ENCODE data around the gene ARMC5.

The ARMC5 gene

DNA sequence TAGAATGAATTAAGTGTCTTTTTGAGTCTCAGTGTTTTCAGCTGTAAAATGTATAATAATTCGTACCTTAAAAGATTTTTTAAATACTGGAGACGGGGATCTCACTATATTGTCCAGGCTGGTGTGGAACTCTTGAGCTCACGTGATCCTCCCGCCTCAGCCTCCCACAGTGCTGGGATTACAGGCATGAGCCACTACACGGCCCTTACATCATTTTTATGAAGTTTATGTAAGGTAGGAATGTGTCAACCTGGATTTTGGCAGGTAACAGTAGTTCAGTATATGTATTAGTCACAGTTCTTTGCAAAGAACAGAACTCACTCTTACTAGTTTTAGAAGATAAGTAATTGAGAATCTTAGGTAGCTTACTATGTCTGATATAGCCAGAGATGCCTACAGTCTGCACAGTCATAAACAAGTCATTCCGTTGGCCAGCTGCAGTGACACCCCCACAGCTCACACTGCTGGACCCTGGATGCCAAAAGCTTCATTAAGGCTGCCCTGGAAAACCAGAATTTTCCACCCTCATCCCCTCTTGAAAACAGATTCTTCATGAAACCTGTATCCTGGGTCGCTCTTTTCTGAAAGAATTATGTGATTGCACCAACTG lies 30.6 kb upstream of the ARMC5 start:
- peaks cover 0 to 9% (median 3%) of the 10 kb centered on the region in 4 donors for H3K4me1 ChIP-seq
- H3K4me3 ChIP-seq = no peak overlapping the region
- H3K9me3 ChIP-seq = no peaks in the 10 kb centered on the region
- TF ChIP-seq, protein P1, sequence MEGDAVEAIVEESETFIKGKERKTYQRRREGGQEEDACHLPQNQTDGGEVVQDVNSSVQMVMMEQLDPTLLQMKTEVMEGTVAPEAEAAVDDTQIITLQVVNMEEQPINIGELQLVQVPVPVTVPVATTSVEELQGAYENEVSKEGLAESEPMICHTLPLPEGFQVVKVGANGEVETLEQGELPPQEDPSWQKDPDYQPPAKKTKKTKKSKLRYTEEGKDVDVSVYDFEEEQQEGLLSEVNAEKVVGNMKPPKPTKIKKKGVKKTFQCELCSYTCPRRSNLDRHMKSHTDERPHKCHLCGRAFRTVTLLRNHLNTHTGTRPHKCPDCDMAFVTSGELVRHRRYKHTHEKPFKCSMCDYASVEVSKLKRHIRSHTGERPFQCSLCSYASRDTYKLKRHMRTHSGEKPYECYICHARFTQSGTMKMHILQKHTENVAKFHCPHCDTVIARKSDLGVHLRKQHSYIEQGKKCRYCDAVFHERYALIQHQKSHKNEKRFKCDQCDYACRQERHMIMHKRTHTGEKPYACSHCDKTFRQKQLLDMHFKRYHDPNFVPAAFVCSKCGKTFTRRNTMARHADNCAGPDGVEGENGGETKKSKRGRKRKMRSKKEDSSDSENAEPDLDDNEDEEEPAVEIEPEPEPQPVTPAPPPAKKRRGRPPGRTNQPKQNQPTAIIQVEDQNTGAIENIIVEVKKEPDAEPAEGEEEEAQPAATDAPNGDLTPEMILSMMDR (IDR thresholded peaks at IDR 0.05) = no peak
- no peaks in the 10 kb centered on the region for H3K36me3 ChIP-seq
- intact Hi-C loops (cut with DNase I; ENCODE audit: low total_unique reads) = no loop called here
- H3K27ac ChIP-seq = no peak overlapping the region
- H3K27me3 ChIP-seq = peaks cover 0 to 14% of the 10 kb centered on the region in 2 donors
- peak in 1 of 2 donors; percentile 25 for DNase-seq

DNA sequence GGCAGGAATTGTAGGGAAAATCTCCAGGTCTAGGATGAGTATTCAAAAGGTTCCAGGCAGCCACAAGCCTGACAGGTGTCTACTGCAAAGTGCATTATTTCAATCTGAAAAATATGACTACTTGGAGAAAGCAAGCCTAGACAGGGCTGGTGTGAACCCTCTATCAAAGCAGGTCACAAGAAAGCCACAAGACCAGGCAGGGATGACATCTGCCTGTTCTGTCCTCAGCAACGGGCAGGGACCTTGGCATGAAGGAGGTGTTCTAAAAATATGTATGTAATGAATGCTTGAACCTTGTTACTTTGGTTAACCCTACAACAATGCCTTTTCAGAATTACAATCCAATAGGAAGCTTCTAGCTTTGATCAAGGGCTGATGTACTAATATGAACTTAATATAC lies 30.0 kb upstream of the ARMC5 start:
- intact Hi-C loops (cut with DNase I; ENCODE audit: low total_unique reads) = no loop called here
- Histone ChIP-seq H3K27me3 (peaks cover 0 to 14% of the 10 kb centered on the region in 2 donors), H3K36me3 (no peaks in the 10 kb centered on the region), H3K4me1 (peaks cover 0 to 9% (median 3%) of the 10 kb centered on the region in 4 donors), H3K9me3 (no peaks in the 10 kb centered on the region), H3K4me3 (no peak overlapping the region), H3K27ac (no peak overlapping the region)
- DNase-seq = peak in 1 of 2 donors; percentile 9
- TF ChIP-seq, protein P1 (IDR thresholded peaks at IDR 0.05) = no peak

DNA sequence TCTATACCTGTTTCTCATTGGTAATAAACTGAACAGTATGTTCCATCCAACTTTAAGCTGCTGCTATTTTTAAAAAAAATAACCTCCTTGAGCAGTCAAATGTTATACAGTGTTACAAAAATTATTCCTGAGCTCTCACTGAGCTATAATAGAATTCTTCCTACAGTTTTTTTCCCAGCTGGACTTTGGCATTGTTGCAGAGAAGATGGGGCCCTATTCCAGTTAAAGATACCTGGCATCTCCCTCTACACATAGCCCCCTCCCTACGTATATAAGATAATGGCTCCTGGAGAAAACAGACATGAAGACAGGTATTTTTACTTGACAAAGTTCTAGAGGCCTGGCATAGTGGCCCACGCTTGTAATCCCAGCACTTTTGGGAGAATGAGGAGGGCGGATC lies 29.5 kb upstream of the ARMC5 start:
- intact Hi-C loops (cut with DNase I; ENCODE audit: low total_unique reads) = no loop called here
- Histone ChIP-seq H3K27ac (no peak overlapping the region), H3K27me3 (peaks cover 0 to 14% of the 10 kb centered on the region in 2 donors), H3K4me3 (no peak overlapping the region), H3K36me3 (no peaks in the 10 kb centered on the region), H3K9me3 (no peaks in the 10 kb centered on the region), H3K4me1 (peaks cover 0 to 9% (median 3%) of the 10 kb centered on the region in 4 donors)
- no peak for DNase-seq
- TF ChIP-seq, protein P1 (IDR thresholded peaks at IDR 0.05) = no peak

DNA sequence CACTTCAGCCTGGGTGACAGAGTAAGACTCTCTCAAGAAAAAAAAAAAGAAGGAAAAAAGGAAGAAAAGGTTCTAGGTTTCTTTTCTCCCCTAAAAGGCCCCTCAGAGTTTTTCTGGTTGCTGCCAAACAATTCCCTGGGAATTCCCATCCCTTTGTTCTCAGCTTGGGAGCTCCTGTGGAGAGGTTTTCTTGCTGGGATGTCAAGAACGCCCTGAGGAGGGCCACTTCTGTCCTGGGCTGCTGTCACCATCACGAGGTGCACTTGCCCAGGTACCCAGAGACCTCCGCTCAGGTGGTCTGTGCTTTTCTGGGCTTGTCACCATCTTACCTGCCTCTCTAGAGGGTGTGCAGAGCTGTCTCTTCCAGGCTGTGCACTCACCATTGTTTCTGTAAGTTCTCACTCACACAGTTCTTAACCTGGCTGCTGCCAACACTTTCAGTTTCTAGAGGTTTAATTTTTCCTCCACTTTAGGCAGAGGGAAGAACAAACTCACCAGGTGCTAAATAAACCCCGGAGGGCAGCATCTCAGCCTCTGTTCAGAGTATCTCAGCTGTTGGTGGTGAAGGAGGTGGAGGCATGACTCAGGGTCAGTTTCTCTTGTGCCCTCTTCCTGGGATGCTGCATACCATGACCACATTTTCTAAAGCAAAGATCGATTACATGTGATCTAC lies 28.8 kb upstream of the ARMC5 start:
- H3K27ac ChIP-seq = no peak overlapping the region
- intact Hi-C loops (cut with DNase I; ENCODE audit: low total_unique reads) = no loop called here
- H3K4me3 ChIP-seq = no peak overlapping the region
- peaks cover 0 to under 1% (median 0%) of the 10 kb centered on the region in 3 donors for H3K36me3 ChIP-seq
- peak in 1 of 2 donors; percentile 32 for DNase-seq
- peaks cover 0 to 9% (median 3%) of the 10 kb centered on the region in 4 donors for H3K4me1 ChIP-seq
- peaks cover 0 to 14% of the 10 kb centered on the region in 2 donors for H3K27me3 ChIP-seq
- no peaks in the 10 kb centered on the region for H3K9me3 ChIP-seq
- TF ChIP-seq, protein P1 (IDR thresholded peaks at IDR 0.05) = no peak

DNA sequence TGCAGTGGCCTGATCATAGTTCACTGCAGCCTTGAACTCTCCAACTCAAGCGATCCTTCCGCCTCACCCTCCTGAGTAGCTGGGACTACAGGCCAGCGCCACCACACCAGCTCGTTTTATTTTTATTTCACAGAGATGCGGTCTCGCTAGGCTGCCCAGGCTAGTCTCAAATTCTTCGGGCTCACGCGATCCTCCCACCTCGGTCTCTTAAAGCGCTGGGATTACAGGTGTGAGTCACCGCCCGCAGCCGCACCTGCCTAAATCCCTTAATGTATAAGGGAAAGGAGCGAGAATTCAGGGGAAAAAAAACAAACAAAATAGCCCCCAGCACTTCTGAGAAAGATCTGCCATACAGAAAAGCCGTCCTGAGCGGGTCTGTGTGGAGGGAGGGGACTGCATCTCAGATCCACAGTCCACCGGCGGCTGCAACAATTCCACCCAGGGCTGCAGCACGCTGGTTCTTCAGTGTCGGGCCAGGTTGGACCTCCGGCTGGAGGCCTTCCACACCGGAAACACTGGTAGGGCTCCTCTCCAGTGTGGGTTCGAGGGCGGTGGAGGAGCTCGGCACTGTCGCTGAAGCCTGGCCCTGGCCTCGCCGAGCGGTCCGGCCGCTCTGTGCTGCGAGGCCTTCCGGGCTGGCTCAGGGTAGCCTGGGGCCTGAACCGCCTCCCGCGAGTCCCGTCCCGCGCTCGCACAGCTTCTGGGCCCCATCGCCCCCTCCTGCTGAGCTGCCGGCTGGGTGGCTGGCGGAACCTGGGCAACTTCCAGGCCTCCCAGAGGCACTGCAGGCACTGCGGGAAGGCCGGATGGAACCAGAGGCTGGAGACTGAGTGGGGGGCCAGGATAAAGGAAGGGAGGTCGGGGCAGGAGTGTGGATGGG lies 23.7 kb upstream of the ARMC5 start:
- Histone ChIP-seq H3K9me3 (no peaks in the 10 kb centered on the region), H3K4me1 (no peaks in the 10 kb centered on the region), H3K4me3 (no peak overlapping the region), H3K27ac (no peak overlapping the region), H3K36me3 (peaks cover 0 to 14% (median 0%) of the 10 kb centered on the region in 3 donors), H3K27me3 (no peaks in the 10 kb centered on the region)
- DNase-seq = peak in 1 of 2 donors; percentile 66
- intact Hi-C loops (cut with DNase I; ENCODE audit: low total_unique reads) = no loop called here
- TF ChIP-seq, protein P1 (IDR thresholded peaks at IDR 0.05) = no peak
